Mesenchymal stem cell (in vitro differentiated cells and primary cell): ENCODE results near the gene HADHB.
"Not testable (repeated sequence)": the region's sequence is repeated elsewhere in the genome, so short reads cannot be mapped to it uniquely, and the experiment has no call there.

Experiments used
- DNase-seq: peaks from one replicate; pipeline ENCODE4 v3.0.0-alpha.2; 2013
- H2AFZ ChIP-seq: one replicate; pipeline ENCODE4 v1.6.1; 2013; ENCODE audit warnings: low read depth, mild to moderate bottlenecking, control low read depth, inconsistent platforms, low read length, moderate library complexity
- H2AK5ac ChIP-seq: 2 replicates; pipeline ENCODE4 v1.6.1; 2013; ENCODE audit warnings: low read length, moderate library complexity, mild to moderate bottlenecking, inconsistent platforms; ENCODE audit not compliant: severe bottlenecking
- H2BK120ac ChIP-seq: one replicate; pipeline ENCODE4 v1.6.1; 2013; ENCODE audit warnings: low read depth, mild to moderate bottlenecking, inconsistent platforms, low read length, moderate library complexity
- H2BK12ac ChIP-seq, 2 experiments: one replicate each; pipeline ENCODE4 v1.6.1; 2013; ENCODE audit warnings: inconsistent platforms in 2 of 2, low read length in 2 of 2, mild to moderate bottlenecking in 2 of 2, moderate library complexity in 2 of 2, control low read depth in 1 of 2
- H2BK15ac ChIP-seq: one replicate; pipeline ENCODE4 v1.6.1; 2013; ENCODE audit warnings: mild to moderate bottlenecking, low read depth, inconsistent platforms; ENCODE audit not compliant: poor library complexity, severe bottlenecking
- H2BK5ac ChIP-seq: 2 replicates; pipeline ENCODE4 v1.6.1; 2013; ENCODE audit warnings: low read depth, mild to moderate bottlenecking, low read length, control low read depth, inconsistent platforms; ENCODE audit not compliant: poor library complexity, severe bottlenecking
- H3K14ac ChIP-seq, 2 experiments: one replicate each; pipeline ENCODE4 v1.6.1; 2013; ENCODE audit warnings: inconsistent platforms in 2 of 2, low read length in 2 of 2, control low read depth in 1 of 2, mild to moderate bottlenecking in 1 of 2, moderate library complexity in 1 of 2
- H3K18ac ChIP-seq, 2 experiments: one replicate each; pipeline ENCODE4 v1.6.1; 2013; ENCODE audit warnings: inconsistent platforms in 2 of 2, low read length in 2 of 2, control low read depth in 1 of 2, low read depth in 1 of 2, mild to moderate bottlenecking in 1 of 2
- H3K23ac ChIP-seq, 2 experiments: one replicate each; pipeline ENCODE4 v1.6.1; 2013; ENCODE audit warnings: inconsistent platforms in 2 of 2, low read length in 2 of 2, mild to moderate bottlenecking in 2 of 2, moderate library complexity in 2 of 2, control low read depth in 1 of 2
- H3K27ac ChIP-seq: 2 replicates; pipeline ENCODE4 v1.5.1; 2013; ENCODE audit warnings: mild to moderate bottlenecking, moderate library complexity, low read length, control low read depth, inconsistent platforms; ENCODE audit not compliant: poor library complexity, severe bottlenecking
- H3K27me3 ChIP-seq, 2 experiments: 2 replicates each; pipeline versions ENCODE4 v1.6.1 to v1.7.0; 2013; ENCODE audit warnings: low read length in 2 of 2, mild to moderate bottlenecking in 2 of 2, moderate library complexity in 2 of 2, control low read depth in 1 of 2, inconsistent platforms in 1 of 2; ENCODE audit not compliant: control insufficient read depth in 1 of 2, insufficient read depth in 1 of 2
- H3K36me3 ChIP-seq, 2 experiments: 2 replicates each; pipeline versions ENCODE4 v1.6.1 to v1.7.0; 2013; ENCODE audit warnings: low read length in 2 of 2, control low read depth in 1 of 2, inconsistent platforms in 1 of 2, low read depth in 1 of 2, mild to moderate bottlenecking in 1 of 2; ENCODE audit not compliant: insufficient read depth in 2 of 2, control insufficient read depth in 1 of 2
- H3K4ac ChIP-seq, 2 experiments: one replicate each; pipeline ENCODE4 v1.6.1; 2013; ENCODE audit warnings: inconsistent platforms in 2 of 2, low read length in 2 of 2, mild to moderate bottlenecking in 2 of 2, moderate library complexity in 2 of 2, control low read depth in 1 of 2, low read depth in 1 of 2
- H3K4me1 ChIP-seq: 2 replicates; pipeline ENCODE4 v1.6.1; 2013; ENCODE audit warnings: low read depth, low read length, control low read depth; ENCODE audit not compliant: control insufficient read depth, insufficient read depth
- H3K4me2 ChIP-seq: 2 replicates; pipeline ENCODE4 v1.6.1; 2013; ENCODE audit warnings: low read length, mild to moderate bottlenecking, inconsistent platforms; ENCODE audit not compliant: poor library complexity, severe bottlenecking
- H3K4me3 ChIP-seq, 2 experiments: 2 replicates each; pipeline versions ENCODE4 v1.5.1 to v1.7.0; 2013; ENCODE audit warnings: low read length in 2 of 2, mild to moderate bottlenecking in 2 of 2, control low read depth in 1 of 2, low read depth in 1 of 2; ENCODE audit not compliant: insufficient read depth in 1 of 2
- H3K79me1 ChIP-seq: replicated peaks from 2 replicates; pipeline ENCODE4 v1.6.1; 2013; ENCODE audit warnings: mild to moderate bottlenecking, control low read depth, low read length, inconsistent platforms; ENCODE audit not compliant: poor library complexity, severe bottlenecking
- H3K9ac ChIP-seq: 2 replicates; pipeline ENCODE4 v1.7.0; 2013; ENCODE audit warnings: mild to moderate bottlenecking, low read length, moderate library complexity
- H3K9me3 ChIP-seq: 2 replicates; pipeline ENCODE4 v1.7.0; 2013; ENCODE audit warnings: mild to moderate bottlenecking, low read length; ENCODE audit not compliant: control insufficient read depth
- H4K8ac ChIP-seq: one replicate; pipeline ENCODE4 v1.6.1; 2013; ENCODE audit warnings: inconsistent platforms, mild to moderate bottlenecking, low read length, moderate library complexity
- H4K91ac ChIP-seq: one replicate; pipeline ENCODE4 v1.6.1; 2013; ENCODE audit warnings: mild to moderate bottlenecking, low read length, inconsistent platforms
- WGBS: methylation state at CpG from one replicate; pipeline ENCODE4 v1.1.7; 2013; ENCODE audit warnings: mixed read lengths; 5-methylcytosine and 5-hydroxymethylcytosine counted together

HADHB gene

DNA sequence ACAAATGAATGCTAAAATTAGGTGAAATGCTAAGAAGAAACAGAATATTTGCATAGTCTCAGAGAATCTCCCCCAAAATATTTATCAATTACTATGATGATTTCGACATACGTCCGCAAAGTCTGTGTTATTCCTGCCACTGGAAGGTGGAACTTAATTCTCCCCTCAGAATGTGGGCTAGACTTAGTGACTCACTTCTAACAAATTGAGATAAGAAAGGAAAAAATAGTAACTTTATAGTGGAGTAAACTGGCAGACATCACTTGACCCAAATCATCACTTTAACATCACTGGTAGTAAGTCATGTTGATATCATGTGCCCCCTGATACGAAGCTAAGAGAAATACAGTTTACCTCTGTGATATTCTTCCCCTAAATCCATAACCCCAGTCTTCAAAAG lies 23.5 kb downstream of the HADHB start:
- Histone ChIP-seq H3K18ac (no peak overlapping the region), H3K27me3 (no peaks in the 10 kb centered on the region), H3K9me3 (no peaks in the 10 kb centered on the region), H3K9ac (no peak overlapping the region), H3K36me3 (peaks cover 4 to 38% of the 10 kb centered on the region in 2 experiments), H2BK15ac (no peak overlapping the region), H3K4me2 (no peak overlapping the region), H3K4ac (no peak overlapping the region), H2AFZ (no peak overlapping the region), H3K4me1 (no peaks in the 10 kb centered on the region), H2BK12ac (no peak overlapping the region), H3K27ac (no peak overlapping the region), H3K14ac (no peak overlapping the region), H4K91ac (no peak overlapping the region), H3K23ac (no peak overlapping the region), H3K79me1 (peaks cover 4% of the 10 kb centered on the region), H2AK5ac (no peak overlapping the region), H3K4me3 (no peak overlapping the region), H4K8ac (no peak overlapping the region), H2BK120ac (no peak overlapping the region), H2BK5ac (no peak overlapping the region)
- peak; percentile 25 for DNase-seq
- WGBS = 88% methylated on average over 4 of the region's 4 CpGs

GRCh38 chr2:26268670-26269385 lies 24.1 kb downstream of the HADHB start:
- not testable (repeated sequence) for H3K18ac ChIP-seq, H3K4me1 ChIP-seq, H2BK15ac ChIP-seq, DNase-seq, H4K91ac ChIP-seq, H4K8ac ChIP-seq, H2BK120ac ChIP-seq, H3K23ac ChIP-seq, H2AK5ac ChIP-seq, H3K9me3 ChIP-seq, H3K27ac ChIP-seq, H3K4me3 ChIP-seq, H3K79me1 ChIP-seq, H3K4me2 ChIP-seq, H3K9ac ChIP-seq, H3K14ac ChIP-seq, H2BK12ac ChIP-seq, H2BK5ac ChIP-seq, H3K4ac ChIP-seq, H3K27me3 ChIP-seq, H2AFZ ChIP-seq
- 96% methylated on average over 10 of the region's 12 CpGs for WGBS
- H3K36me3 ChIP-seq = peaks cover 4 to 32% of the 10 kb centered on the region in 2 experiments

- Histone ChIP-seq H3K27me3 (no peaks in the 10 kb centered on the region), H4K91ac (no peak overlapping the region), H3K79me1 (peaks cover 1% of the 10 kb centered on the region), H2AK5ac (no peak overlapping the region), H4K8ac (no peak overlapping the region), H3K18ac (no peak overlapping the region), H3K9me3 (no peaks in the 10 kb centered on the region), H3K9ac (peak overlapping the region; percentile 34), H3K23ac (no peak overlapping the region), H2BK120ac (no peak overlapping the region), H2BK15ac (no peak overlapping the region), H3K4me2 (no peak overlapping the region), H3K14ac (no peak overlapping the region), H3K4me3 (no peak overlapping the region), H3K4me1 (no peaks in the 10 kb centered on the region), H2AFZ (no peak overlapping the region), H2BK12ac (no peak overlapping the region), H2BK5ac (no peak overlapping the region), H3K36me3 (peaks cover 4 to 23% of the 10 kb centered on the region in 2 experiments), H3K27ac (no peak overlapping the region), H3K4ac (no peak overlapping the region)
- no peak for DNase-seq
- WGBS = 96% methylated on average over 6 of the region's 6 CpGs
Observed at GRCh38 chr2:26269571-26270158, 24.9 kb downstream of the HADHB start.

DNA sequence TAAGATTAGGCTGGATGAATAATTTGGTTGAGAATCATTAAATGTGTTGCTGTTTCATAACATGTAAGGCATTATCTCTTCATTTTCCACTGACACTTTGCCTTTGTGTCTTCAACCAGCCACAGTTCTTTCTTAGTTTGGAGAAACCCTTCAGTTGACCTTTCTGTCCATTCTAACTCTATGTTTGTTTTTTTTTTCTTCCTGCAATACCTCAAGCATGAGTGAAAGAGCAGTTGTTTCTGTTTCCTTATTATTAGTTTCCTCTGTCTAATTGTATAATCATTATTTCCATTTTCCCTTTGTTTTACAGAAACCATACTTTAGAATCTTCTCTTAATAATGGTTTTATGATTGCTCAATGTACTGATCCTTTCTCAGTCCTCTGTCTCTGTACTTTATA lies 25.6 kb downstream of the HADHB start:
- H3K9ac ChIP-seq = peak overlapping the region; percentile 34
- no peak overlapping the region for H2AK5ac ChIP-seq
- no peak overlapping the region for H3K4ac ChIP-seq
- no peak overlapping the region for H2AFZ ChIP-seq
- peaks cover 5 to 24% of the 10 kb centered on the region in 2 experiments for H3K36me3 ChIP-seq
- H3K4me3 ChIP-seq = no peak overlapping the region
- H3K27ac ChIP-seq = no peak overlapping the region
- no peak overlapping the region for H3K23ac ChIP-seq
- no peaks in the 10 kb centered on the region for H3K9me3 ChIP-seq
- no peak overlapping the region for H2BK12ac ChIP-seq
- H4K8ac ChIP-seq = no peak overlapping the region
- H3K79me1 ChIP-seq = peaks cover 2% of the 10 kb centered on the region
- no peak overlapping the region for H4K91ac ChIP-seq
- no peak overlapping the region for H3K4me2 ChIP-seq
- no peak overlapping the region for H2BK5ac ChIP-seq
- no peak overlapping the region for H3K18ac ChIP-seq
- H3K4me1 ChIP-seq = no peaks in the 10 kb centered on the region
- no peak overlapping the region for H2BK15ac ChIP-seq
- H2BK120ac ChIP-seq = no peak overlapping the region
- no peak for DNase-seq
- no peak overlapping the region for H3K14ac ChIP-seq
- H3K27me3 ChIP-seq = no peaks in the 10 kb centered on the region
